Measurements from ENCODE around the gene SF3B6.
"Not testable (repeated sequence)": the region's sequence is repeated elsewhere in the genome, so short reads cannot be mapped to it uniquely, and the experiment has no call there.

Gene SF3B6

GRCh38 chr2:24075915-24076848 lies at the start of gene SF3B6:
Gene SF3B6 (minus strand): TSS chr2:24076326. CDS start chr2:24076229, 97 bp downstream.
- Mint-ChIP-seq H3K9me3 (ENCODE audit: low read depth) (no peaks in the 10 kb centered on the region), H3K4me3 (peak within 1 kb of the TSS; percentile 100), H3K36me3 (peaks cover 4% of the 10 kb centered on the region), H3K4me1 (ENCODE audit: low read depth) (peaks cover 32% of the 10 kb centered on the region), H3K27ac (peak within 1 kb of the TSS; percentile 98), H3K27me3 (no peaks in the 10 kb centered on the region)

GRCh38 chr2:24123922-24124580 lies 47.9 kb upstream of the SF3B6 start:
- H3K36me3 Mint-ChIP-seq: no peaks in the 10 kb centered on the region
- peak overlapping the region; percentile 83 for H3K4me3 Mint-ChIP-seq
- H3K4me1 Mint-ChIP-seq (ENCODE audit: low read depth): peaks cover 15% of the 10 kb centered on the region
- no peaks in the 10 kb centered on the region for H3K27me3 Mint-ChIP-seq
- H3K9me3 Mint-ChIP-seq (ENCODE audit: low read depth): no peaks in the 10 kb centered on the region
- peak overlapping the region; percentile 77 for H3K27ac Mint-ChIP-seq

GRCh38 chr2:24123195-24123921 lies 47.2 kb upstream of the SF3B6 start, which contains the start of the genes FAM228B and PFN4:
Gene FAM228B (plus strand): TSS chr2:24123469. CDS start chr2:24124362, 893 bp downstream.
Gene PFN4 (minus strand): TSS chr2:24123334. CDS start chr2:24122535, 799 bp downstream.
- peak within 1 kb of the TSS; percentile 83 for H3K27ac Mint-ChIP-seq
- H3K36me3 Mint-ChIP-seq: no peaks in the 10 kb centered on the region
- H3K27me3 Mint-ChIP-seq: no peaks in the 10 kb centered on the region
- H3K4me1 Mint-ChIP-seq (ENCODE audit: low read depth): peaks cover 14% of the 10 kb centered on the region
- peak within 1 kb of the TSS; percentile 86 for H3K4me3 Mint-ChIP-seq
- H3K9me3 Mint-ChIP-seq (ENCODE audit: low read depth): no peaks in the 10 kb centered on the region

GRCh38 chr2:24122366-24123194 lies 46.5 kb upstream of the SF3B6 start:
- peak overlapping the region; percentile 86 for H3K4me3 Mint-ChIP-seq
- peaks cover 14% of the 10 kb centered on the region for H3K4me1 Mint-ChIP-seq (ENCODE audit: low read depth)
- H3K27ac Mint-ChIP-seq: peak overlapping the region; percentile 83
- H3K27me3 Mint-ChIP-seq: no peaks in the 10 kb centered on the region
- no peaks in the 10 kb centered on the region for H3K36me3 Mint-ChIP-seq
- H3K9me3 Mint-ChIP-seq (ENCODE audit: low read depth): no peaks in the 10 kb centered on the region

- Mint-ChIP-seq H3K4me3 (no peak overlapping the region), H3K9me3 (ENCODE audit: low read depth) (no peaks in the 10 kb centered on the region), H3K36me3 (no peaks in the 10 kb centered on the region), H3K27me3 (no peaks in the 10 kb centered on the region), H3K4me1 (ENCODE audit: low read depth) (peaks cover 12% of the 10 kb centered on the region), H3K27ac (no peak overlapping the region)
Measured at GRCh38 chr2:24121469-24121868, 45.3 kb upstream of the SF3B6 start.

- Mint-ChIP-seq H3K27ac (no peak overlapping the region), H3K4me3 (no peak overlapping the region), H3K4me1 (ENCODE audit: low read depth) (peaks cover 12% of the 10 kb centered on the region), H3K36me3 (no peaks in the 10 kb centered on the region), H3K27me3 (no peaks in the 10 kb centered on the region), H3K9me3 (ENCODE audit: low read depth) (no peaks in the 10 kb centered on the region)
Measured at GRCh38 chr2:24121066-24121465, 44.9 kb upstream of the SF3B6 start.

- H3K36me3 Mint-ChIP-seq: peaks cover 2% of the 10 kb centered on the region
- peaks cover 5% of the 10 kb centered on the region for H3K4me1 Mint-ChIP-seq (ENCODE audit: low read depth)
- H3K4me3 Mint-ChIP-seq: no peak overlapping the region
- no peaks in the 10 kb centered on the region for H3K27me3 Mint-ChIP-seq
- H3K9me3 Mint-ChIP-seq (ENCODE audit: low read depth): peaks cover 6% of the 10 kb centered on the region
- no peak overlapping the region for H3K27ac Mint-ChIP-seq
Measured at GRCh38 chr2:24117902-24118301, 41.8 kb upstream of the SF3B6 start.

- H3K4me3 Mint-ChIP-seq: no peak overlapping the region
Measured at GRCh38 chr2:24115057-24115456, 38.9 kb upstream of the SF3B6 start.

GRCh38 chr2:24111407-24111901 lies 35.3 kb upstream of the SF3B6 start:
- Mint-ChIP-seq H3K4me3 (no peak overlapping the region), H3K27ac (no peak overlapping the region), H3K27me3 (no peaks in the 10 kb centered on the region), H3K9me3 (ENCODE audit: low read depth) (peaks cover 12% of the 10 kb centered on the region), H3K36me3 (peaks cover 4% of the 10 kb centered on the region), H3K4me1 (ENCODE audit: low read depth) (no peaks in the 10 kb centered on the region)

More at GRCh38 chr2:24115057-24115456, 38.9 kb upstream of the SF3B6 start:
- Mint-ChIP-seq H3K4me1 (ENCODE audit: low read depth) (no peaks in the 10 kb centered on the region), H3K27ac (no peak overlapping the region), H3K36me3 (peaks cover 4% of the 10 kb centered on the region), H3K9me3 (ENCODE audit: low read depth) (peaks cover 6% of the 10 kb centered on the region), H3K27me3 (no peaks in the 10 kb centered on the region)

- H3K27me3 Mint-ChIP-seq: no peaks in the 10 kb centered on the region
- no peaks in the 10 kb centered on the region for H3K4me1 Mint-ChIP-seq (ENCODE audit: low read depth)
- H3K36me3 Mint-ChIP-seq: peaks cover 6% of the 10 kb centered on the region
- H3K27ac Mint-ChIP-seq: no peak overlapping the region
- H3K9me3 Mint-ChIP-seq (ENCODE audit: low read depth): peaks cover 12% of the 10 kb centered on the region
- H3K4me3 Mint-ChIP-seq: no peak overlapping the region
Measured at GRCh38 chr2:24110660-24111303, 34.7 kb upstream of the SF3B6 start.

GRCh38 chr2:24109431-24109830 lies 33.3 kb upstream of the SF3B6 start:
- not testable (repeated sequence) for H3K27ac Mint-ChIP-seq; H3K4me3 Mint-ChIP-seq; H3K4me1 Mint-ChIP-seq (ENCODE audit: low read depth); H3K27me3 Mint-ChIP-seq; H3K36me3 Mint-ChIP-seq
- peaks cover 14% of the 10 kb centered on the region for H3K9me3 Mint-ChIP-seq (ENCODE audit: low read depth)

GRCh38 chr2:24107336-24107735 lies 31.2 kb upstream of the SF3B6 start:
- Mint-ChIP-seq H3K36me3 (peaks cover 11% of the 10 kb centered on the region), H3K27me3 (no peaks in the 10 kb centered on the region), H3K9me3 (ENCODE audit: low read depth) (peaks cover 9% of the 10 kb centered on the region), H3K4me3 (no peak overlapping the region), H3K27ac (no peak overlapping the region), H3K4me1 (ENCODE audit: low read depth) (no peaks in the 10 kb centered on the region)

- Mint-ChIP-seq H3K36me3 (peaks cover 13% of the 10 kb centered on the region), H3K27ac (no peak overlapping the region), H3K27me3 (no peaks in the 10 kb centered on the region), H3K4me3 (no peak overlapping the region), H3K4me1 (ENCODE audit: low read depth) (no peaks in the 10 kb centered on the region), H3K9me3 (ENCODE audit: low read depth) (peaks cover 9% of the 10 kb centered on the region)
Measured at GRCh38 chr2:24106786-24107185, 30.7 kb upstream of the SF3B6 start.

Measured in activated naive CD8-positive, alpha-beta T cell (primary cell).